Measurements from ENCODE around the gene ASB3.
"Not testable (repeated sequence)": the region's sequence is repeated elsewhere in the genome, so short reads cannot be mapped to it uniquely, and the experiment has no call there.

Gene ASB3, protein sequence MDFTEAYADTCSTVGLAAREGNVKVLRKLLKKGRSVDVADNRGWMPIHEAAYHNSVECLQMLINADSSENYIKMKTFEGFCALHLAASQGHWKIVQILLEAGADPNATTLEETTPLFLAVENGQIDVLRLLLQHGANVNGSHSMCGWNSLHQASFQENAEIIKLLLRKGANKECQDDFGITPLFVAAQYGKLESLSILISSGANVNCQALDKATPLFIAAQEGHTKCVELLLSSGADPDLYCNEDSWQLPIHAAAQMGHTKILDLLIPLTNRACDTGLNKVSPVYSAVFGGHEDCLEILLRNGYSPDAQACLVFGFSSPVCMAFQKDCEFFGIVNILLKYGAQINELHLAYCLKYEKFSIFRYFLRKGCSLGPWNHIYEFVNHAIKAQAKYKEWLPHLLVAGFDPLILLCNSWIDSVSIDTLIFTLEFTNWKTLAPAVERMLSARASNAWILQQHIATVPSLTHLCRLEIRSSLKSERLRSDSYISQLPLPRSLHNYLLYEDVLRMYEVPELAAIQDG

GRCh38 chr2:53786705-53787613 lies at the start of gene ASB3, which contains the start of gene ERLEC1:
ASB3 (minus strand) TSS chr2:53786953; CDS start chr2:53765572, 21,381 bp downstream.
ERLEC1 (plus strand) TSS chr2:53787044; CDS start chr2:53787211, 167 bp downstream.
- peak; percentile 93 for DNase-seq (ENCODE audit: low spot score)

GRCh38 chr2:53829980-53830290 lies 43.2 kb upstream of the ASB3 start:
- DNase-seq (ENCODE audit: low spot score) = not testable (repeated sequence)

GRCh38 chr2:53829273-53829979 lies 42.7 kb upstream of the ASB3 start:
- no peak for DNase-seq (ENCODE audit: low spot score)

- DNase-seq (ENCODE audit: low spot score) = no peak
Observed at GRCh38 chr2:53828331-53828730, 41.6 kb upstream of the ASB3 start.

- DNase-seq (ENCODE audit: low spot score) = no peak
Observed at GRCh38 chr2:53827398-53828175, 40.8 kb upstream of the ASB3 start.

DNA sequence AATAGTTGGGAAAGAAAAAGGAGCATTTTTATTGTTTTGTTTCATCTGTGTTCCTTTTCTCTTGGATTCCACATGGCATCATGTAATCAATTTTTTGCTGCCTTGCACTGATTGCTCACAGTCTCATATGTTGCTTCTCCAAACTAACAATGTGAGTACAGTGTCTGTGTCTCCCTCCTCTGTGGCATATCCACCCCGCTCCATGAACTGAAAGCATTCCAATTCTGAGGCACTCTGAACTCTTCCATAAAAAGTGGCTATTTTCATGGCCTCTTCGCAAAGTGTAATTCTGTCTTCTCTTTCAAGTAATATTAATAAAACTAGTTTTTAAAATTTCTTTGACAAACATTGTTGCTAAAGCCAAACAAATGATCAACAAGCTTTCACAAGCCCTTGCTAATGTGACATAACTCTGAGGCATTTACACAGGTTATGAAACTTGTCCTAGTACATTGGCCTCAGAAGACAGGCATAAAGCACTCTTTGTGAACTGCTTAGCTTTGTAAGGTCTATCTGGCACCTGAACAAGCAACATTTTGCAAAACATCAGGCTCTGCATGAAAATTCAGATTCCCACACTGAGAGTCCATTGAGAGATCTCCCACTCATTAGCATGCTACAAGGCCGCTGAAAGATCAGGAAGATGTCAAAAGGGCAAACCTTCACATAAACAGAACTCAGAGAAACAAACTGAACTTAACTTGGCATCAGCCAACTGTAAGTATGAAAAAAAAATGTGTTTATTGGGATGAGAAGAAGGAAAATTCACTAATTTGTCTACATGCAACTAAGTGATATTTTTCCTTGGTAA lies 40.0 kb upstream of the ASB3 start:
- no peak for DNase-seq (ENCODE audit: low spot score)

DNA sequence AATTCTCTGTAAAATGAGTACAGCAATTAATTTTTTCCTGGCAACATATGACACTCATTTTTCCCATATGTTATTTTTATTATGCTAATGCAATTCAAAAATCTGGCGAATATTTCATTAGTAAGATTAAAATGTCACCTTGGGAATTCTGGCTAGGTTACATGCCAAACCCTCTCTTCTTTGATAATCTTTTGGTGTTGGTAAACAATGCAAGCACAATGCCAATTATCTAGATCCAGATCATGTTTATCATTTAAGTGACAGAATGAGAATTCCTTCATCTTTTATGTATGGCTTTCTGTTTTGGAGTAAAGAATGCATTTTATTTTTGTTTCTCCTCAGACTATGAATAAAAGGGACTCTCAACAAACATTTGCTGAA lies 39.3 kb upstream of the ASB3 start:
- no peak for DNase-seq (ENCODE audit: low spot score)

- DNase-seq (ENCODE audit: low spot score) = not testable (repeated sequence)
Observed at GRCh38 chr2:53823639-53824038, 36.9 kb upstream of the ASB3 start.

DNA sequence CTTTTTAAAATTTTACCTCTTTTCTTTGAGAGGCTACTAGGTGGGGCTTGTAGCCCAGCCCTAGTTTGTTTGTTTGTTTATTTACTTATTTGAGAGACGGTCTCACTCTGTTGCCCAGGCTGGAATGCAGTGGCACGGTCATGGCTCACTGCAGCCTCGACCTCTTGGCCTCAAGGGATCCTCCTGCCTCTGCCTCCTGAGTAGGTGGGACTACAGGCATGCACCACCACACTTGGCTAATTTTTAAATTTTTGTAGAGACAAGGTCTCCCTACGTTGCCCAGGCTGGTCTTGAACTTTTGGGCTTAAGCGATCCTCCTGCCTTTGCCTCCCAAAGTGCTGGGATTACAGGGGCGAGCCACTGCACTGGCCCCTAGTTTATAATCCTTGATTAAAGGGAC lies 35.1 kb upstream of the ASB3 start:
- DNase-seq (ENCODE audit: low spot score) = no peak

DNA sequence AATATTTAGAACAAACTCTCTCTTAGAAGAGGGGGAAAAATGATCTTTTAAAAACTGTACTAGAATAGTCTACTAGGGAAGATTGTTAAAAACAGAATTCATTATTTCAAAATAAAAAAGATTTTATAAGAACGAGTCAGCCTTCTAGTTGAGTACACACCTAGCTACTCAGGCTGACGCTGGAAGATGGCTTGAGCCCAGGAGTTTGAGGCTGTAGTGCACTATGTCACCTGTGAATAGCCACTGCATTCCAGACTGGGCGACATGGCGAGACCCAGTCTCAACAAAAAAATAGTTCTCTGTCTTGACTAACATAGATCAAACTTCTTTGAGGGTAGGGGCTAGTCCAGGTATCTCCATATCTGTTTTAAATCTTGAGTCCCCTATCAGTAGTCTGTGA lies 34.0 kb upstream of the ASB3 start:
- no peak for DNase-seq (ENCODE audit: low spot score)

GRCh38 chr2:53820048-53820447 lies 33.3 kb upstream of the ASB3 start:
- DNase-seq (ENCODE audit: low spot score) = no peak

DNA sequence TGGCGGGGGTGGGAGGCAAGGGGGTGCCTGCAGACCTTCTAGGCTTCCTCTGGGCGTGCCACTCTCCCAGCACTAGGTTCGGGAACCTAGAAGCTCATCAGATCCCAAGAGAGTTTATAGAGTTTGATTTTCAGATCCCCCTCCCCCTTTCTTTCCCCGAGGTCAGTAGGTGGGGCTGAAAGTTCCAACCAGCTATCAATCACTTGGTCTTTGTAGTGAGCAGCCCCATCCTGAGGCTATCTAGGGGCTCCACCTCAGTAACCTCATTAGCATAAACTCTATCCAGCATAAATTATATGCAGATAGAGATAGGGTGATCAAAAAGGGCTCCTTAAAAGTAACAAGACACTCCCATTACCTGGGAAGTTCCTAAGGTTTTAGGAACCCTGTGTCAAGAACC lies 32.9 kb upstream of the ASB3 start:
- no peak for DNase-seq (ENCODE audit: low spot score)

- no peak for DNase-seq (ENCODE audit: low spot score)
Observed at GRCh38 chr2:53818854-53819435, 32.2 kb upstream of the ASB3 start.

- no peak for DNase-seq (ENCODE audit: low spot score)
Observed at GRCh38 chr2:53813151-53813550, 26.4 kb upstream of the ASB3 start.

- no peak for DNase-seq (ENCODE audit: low spot score)
Observed at GRCh38 chr2:53811601-53812000, 24.8 kb upstream of the ASB3 start.

DNA sequence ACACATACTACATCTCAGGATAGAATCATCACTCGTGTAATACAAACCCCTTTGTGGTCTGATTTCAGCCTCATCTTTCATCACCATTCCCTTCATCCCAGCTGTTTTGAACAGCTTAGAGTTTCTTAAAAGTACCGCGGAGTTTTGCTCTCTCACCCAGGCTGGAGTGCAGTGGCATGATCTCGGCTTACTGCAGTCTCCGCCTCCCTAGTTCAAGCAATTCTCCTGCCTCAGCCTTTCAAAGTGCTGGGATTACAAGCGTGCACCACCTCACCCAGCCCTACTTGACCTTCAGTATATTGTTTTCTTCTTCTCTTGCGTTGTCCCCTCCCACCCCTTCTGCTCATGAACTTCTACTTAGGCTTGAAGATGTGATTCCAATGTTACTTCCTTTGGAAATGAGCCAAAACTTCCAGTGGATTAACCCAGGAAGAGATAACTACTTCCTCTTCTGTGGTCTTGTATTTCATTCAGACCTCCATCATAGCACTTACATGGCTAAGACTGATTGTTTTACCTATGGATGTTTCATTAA lies 15.9 kb upstream of the ASB3 start:
- no peak for DNase-seq (ENCODE audit: low spot score)

DNA sequence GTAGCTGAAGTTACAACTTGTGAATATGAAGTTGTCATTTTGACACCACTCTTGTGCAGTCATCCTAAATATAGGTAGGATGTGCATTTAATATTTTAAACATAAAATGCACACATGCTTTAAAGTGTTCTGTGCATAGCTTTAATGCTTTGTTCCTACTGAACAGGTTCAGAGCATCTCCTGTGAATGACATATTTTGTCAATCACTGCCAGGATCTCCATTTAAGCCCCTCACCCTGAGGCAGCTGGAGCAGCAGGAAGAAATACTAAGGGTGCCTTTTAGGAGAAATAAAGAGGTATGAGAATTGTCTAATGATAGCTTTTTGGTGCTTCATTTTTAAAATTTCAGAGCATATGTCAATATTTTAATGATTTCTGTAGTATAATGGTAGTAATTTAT lies 14.8 kb upstream of the ASB3 start:
- no peak for DNase-seq (ENCODE audit: low spot score)

DNA sequence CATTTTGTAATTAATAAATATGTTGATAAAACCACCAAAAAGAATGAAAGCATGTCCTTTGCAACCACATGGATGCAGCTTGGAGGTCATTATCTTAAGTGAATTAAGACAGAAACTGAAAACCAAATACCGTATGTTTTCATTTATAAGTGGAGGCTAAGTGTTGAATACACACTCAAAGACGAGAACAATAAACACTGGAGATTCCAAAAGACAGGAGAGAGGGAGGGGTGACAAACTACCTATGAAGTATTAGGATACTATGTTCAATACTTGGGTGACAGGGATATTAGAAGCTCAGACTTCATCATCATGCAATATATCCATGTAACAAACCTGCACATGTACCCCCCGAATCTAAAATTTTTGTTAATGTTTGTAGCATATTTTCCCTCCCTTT lies 7.1 kb upstream of the ASB3 start:
- no peak for DNase-seq (ENCODE audit: low spot score)

- no peak for DNase-seq (ENCODE audit: low spot score)
Observed at GRCh38 chr2:53793261-53793660, 6.5 kb upstream of the ASB3 start.
